Lower leg skin (tissue), 3 donors: ENCODE measurements around the gene PTPRN2.

Source experiments
- POLR2A ChIP-seq, 2 donors: fragments of 450-650 bp; IDR thresholded peaks; one replicate each; pipeline ENCODE4 v1.6.1; 2016 to 2017; ENCODE audit warnings: antibody characterized with exemption in 2 of 2, mild to moderate bottlenecking in 1 of 2, moderate library complexity in 1 of 2
- TF ChIP-seq, protein P1 (sequence below), 3 donors: fragments of 450-650 bp; IDR thresholded peaks; one replicate each; pipeline ENCODE4 v1.5.1; 2016; ENCODE audit warnings: antibody characterized with exemption in 3 of 3, mild to moderate bottlenecking in 3 of 3, moderate library complexity in 2 of 3

DNA sequence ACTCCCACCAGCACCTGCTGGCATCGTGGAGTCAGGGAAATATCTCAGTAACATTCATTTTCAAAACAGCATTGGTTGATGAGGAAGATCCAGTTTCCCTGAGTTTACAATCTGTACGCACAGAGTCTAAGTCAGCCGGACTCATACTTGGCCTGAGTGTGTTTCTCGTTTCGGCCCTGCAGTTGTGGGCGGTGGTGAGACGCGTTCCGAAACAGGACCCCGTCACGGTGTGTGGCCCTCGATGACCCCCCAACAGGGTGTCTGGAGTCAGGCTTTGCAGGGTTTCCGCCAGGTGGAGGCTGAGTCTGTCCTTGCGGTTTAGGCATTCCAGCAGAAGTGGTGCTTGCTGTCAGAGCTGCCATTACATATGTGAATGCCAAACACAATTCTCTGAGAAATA lies 933.3 kb downstream of the PTPRN2 start:
- TF ChIP-seq POLR2A (IDR thresholded peaks at IDR 0.05): no peak
- TF ChIP-seq, protein P1, sequence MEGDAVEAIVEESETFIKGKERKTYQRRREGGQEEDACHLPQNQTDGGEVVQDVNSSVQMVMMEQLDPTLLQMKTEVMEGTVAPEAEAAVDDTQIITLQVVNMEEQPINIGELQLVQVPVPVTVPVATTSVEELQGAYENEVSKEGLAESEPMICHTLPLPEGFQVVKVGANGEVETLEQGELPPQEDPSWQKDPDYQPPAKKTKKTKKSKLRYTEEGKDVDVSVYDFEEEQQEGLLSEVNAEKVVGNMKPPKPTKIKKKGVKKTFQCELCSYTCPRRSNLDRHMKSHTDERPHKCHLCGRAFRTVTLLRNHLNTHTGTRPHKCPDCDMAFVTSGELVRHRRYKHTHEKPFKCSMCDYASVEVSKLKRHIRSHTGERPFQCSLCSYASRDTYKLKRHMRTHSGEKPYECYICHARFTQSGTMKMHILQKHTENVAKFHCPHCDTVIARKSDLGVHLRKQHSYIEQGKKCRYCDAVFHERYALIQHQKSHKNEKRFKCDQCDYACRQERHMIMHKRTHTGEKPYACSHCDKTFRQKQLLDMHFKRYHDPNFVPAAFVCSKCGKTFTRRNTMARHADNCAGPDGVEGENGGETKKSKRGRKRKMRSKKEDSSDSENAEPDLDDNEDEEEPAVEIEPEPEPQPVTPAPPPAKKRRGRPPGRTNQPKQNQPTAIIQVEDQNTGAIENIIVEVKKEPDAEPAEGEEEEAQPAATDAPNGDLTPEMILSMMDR (IDR thresholded peaks at IDR 0.05): no peak
